NCI-H2029 treated with DMSO at 0.1 percent for 48 hours (cell line): Measurements from ENCODE around the gene NAXE.
"Not testable (repeated sequence)": the region's sequence is repeated elsewhere in the genome, so short reads cannot be mapped to it uniquely, and the experiment has no call there.

ENCODE experiments used
- DNase-seq: peaks from one replicate; lab custom pipeline; 2025; lab: John Stamatoyannopoulos, UW

The NAXE gene

DNA sequence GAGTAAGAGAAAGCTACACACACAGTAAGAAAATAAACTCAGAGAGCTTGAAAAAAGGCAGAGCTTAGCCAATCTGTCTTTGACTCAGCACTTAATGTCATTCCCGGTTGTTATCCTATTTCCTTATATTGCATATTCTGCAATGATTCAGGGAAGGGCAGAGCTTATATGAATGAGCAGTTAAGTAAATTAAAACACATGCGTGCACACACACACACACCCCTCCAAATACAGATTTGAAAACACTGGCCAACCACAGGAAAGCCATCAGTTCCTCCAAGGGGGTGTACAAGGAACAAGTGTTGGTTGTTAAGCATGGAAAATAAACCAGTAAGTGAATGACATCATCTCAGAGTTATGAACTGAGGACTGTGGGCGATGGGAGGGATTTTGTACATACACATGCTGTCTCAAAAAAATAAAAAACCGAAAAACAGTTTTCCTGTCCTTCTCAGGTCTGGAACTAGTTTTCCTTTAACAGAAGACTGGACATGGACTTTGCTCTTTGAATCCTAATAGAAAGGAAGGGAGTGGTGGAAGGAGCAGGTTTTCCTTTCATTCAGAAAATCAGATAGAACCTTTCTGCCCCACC is 20.2 kb upstream of the NAXE start:
- no peak for DNase-seq

DNA sequence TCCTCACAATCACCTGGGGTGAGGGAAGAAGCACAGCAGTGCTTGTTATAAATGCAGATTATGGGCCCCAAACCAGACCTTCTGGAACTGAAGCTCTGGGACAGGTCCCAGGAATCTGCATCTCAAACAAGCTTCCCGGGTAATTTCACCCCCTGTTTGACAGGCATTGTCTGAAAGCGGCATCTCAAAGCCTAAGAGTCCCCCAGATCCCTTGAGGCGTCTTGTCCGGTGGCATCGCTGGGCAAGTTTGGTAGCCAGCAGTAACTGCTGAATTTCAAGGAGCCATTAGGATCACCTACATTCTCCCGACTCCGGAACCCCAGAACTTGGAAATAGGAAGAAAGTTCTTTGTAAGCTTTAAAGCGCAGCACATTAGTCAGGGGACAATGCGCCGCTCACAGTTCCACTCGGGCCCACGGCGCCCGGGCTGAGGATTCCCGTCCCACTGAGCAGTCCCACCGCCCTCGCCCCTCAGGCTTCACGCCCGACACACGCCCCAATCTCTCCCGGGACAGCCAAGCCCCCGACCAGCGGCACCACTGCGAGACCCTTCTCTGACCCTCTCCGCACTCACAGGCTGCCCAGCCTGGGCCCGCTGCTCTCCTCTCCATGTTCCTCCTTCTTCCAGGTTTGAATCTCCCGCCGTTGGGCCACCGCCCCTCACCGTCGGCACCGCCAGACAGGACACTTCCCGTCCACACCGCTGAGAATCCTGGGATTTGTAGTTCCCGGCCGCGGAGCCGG is 19.5 kb upstream of the NAXE start, which contains the start of gene IQGAP3:
TSS of gene IQGAP3 (minus strand) at position 647 of the 744 bp plus-strand sequence. CDS start at position 611, 36 bp downstream.
- DNase-seq: peak; percentile 73

DNA sequence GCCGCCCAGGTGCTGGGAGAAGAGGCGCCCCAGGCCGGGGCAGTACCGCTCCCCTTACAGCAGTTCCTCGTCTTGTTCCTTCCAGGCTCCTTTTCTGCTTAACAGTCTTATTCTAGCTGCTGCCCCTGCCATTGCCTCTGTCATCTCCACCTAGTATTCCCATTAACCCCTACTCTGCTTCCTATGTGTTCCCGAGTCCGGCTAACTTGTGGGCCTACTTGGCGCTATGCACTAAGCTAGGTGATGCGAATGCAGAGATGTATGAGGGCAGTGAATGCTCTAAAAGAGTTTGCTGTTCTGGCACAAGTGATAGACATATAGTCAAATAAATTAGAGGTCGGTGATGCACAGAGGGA is 18.9 kb upstream of the NAXE start:
- DNase-seq: no peak

DNA sequence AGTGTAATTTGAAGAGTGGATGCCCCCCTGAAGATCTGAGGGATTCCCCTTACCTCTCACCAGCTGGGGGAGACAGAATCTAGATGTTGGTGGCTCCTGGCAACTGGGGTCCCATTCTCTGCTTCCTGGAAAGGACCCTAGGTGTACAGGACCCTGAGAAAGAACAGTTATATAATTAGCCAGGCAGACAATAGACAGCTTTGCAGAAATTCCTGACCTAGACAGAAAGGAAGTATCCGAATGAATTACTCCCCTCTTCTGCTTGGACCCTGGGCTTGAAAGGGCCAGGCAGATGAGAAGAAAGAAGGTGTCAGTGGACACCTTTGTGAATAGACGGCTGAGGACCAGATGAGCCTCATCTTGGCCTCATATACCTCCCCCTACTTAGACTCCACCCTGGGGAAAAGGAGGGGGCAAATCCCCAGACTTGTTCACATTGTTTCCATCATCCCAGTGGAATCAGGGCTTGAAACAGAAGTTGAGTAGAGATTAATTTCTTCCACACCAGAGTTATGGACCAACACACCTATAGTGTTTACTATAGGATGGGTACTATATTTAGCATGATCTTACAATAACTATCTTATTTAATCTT is 17.4 kb upstream of the NAXE start:
- DNase-seq: no peak

DNA sequence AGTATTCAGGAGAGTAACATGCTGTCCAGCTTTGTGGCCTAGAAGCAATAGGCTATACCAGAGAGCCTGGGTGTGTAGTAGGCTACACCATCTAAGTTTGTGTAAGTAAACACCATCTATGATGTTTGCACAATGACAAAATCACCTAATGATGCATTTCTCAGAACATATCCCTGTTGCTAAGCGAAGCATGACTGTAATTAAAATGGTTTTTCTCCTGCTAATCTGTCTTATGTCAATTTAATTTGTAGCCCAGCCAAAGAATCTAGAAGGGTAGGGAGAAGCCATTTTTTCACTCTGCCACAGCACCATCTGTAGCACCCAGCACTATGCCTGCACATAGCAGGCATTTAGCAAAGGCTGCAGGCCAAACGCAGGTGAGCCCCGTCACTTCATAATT is 14.0 kb upstream of the NAXE start:
- peak; percentile 28 for DNase-seq

DNA sequence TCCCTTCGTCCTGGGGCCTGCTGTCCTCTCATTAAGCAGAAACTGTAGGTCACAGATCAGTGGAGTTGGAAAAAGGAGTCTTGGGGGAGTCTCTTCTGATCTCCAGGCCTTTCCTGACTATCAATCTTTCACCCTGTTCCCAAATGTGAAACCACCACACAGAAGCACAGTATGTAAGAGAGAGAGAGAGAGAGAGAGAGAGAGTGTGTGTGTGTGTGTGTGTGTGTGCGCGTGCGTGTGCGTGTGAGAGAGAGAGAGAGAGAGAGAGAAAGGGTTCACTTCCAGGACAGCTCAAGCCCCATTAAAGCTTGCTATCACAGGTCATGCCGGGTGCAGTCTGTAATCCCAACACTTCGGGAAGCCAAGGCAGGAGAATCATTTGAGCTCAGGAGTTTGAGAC is 13.5 kb upstream of the NAXE start:
- no peak for DNase-seq

DNA sequence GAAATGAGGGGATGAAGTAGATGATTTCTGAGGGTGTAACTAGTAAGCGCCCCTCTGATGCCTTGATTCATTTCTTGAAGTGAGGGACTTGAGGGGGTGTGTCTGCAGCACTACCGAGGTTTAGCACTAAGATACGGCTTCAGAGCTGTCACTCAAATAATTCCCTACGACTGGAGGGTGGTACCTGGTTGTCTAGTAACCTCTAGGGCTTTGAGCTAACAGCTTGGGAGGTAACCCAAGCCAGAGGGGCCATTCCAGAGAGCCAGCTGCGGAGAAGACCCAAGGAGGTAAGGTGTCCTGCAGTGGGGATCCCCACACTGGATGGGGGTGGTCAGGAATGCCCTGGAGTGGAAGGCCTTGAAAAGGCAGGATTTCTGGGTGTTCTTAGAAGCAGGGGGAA is 12.1 kb upstream of the NAXE start, which contains the start of gene TTC24:
TSS of gene TTC24 (plus strand) at position 252 of the 400 bp plus-strand sequence. CDS start 1,642 bp downstream, outside the sequence.
- no peak for DNase-seq

DNA sequence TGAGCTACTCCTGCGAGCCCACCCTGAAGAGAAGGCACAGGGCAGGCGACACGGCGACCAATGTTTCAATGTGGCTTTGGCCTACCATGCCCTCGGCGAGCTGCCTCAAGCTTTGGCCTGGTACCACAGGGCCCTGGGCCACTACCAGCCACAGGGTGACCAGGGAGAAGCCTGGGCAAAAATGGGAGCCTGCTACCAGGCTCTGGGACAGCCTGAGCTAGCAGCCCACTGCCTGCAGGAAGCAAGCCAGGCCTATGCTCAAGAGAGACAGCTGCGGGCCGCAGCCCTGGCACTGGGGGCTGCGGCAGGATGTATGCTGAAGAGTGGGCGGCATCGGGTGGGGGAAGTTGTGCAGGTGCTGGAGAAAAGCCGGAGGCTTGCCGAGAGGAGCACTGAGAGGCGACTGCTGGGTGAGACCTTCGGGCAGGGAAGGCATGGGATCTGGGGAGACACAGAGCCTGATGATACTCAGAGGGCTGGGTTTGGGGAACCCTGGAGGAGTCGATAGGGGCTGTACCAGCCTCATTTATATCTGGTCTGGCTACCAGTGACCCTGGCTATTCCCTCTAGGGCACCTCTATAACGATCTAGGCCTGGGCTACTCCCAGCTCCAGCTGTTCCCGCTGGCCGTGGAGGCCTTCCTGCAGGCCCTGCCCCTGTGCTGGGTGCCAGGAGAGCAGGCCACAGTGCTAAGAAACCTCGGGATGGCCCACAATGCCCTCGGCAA is 9.8 kb upstream of the NAXE start:
- no peak for DNase-seq

DNA sequence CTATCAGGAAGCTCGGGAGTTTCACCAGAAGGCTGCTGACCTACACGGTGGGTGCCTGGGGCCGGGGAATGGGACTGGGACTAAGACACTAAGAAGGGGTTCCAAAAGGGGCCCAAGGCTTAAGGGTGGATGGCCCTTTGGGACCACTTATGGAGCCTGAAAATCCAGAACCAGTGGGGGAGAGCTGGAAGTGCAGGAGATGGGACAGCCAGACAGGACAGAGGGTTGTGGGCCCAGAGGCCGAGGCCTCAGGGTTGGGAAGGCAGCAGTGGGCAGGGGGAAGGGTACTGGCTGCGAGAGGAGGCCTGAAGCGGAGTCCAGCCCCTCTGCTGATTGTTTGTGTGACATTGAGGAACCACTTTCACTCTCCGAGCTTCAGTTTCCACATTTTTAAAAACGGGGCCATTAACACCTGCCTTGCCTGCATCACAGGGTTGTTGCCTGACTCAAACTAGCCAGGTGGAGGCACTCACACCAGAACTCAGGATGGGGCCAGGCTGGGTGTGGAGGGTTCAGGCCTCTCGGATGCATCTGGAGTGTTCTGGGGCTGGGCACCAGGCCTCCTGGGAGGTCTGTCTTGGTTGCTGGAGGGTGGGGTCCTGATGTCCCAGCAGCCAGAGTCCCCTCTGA is 9.1 kb upstream of the NAXE start:
- no peak for DNase-seq

DNA sequence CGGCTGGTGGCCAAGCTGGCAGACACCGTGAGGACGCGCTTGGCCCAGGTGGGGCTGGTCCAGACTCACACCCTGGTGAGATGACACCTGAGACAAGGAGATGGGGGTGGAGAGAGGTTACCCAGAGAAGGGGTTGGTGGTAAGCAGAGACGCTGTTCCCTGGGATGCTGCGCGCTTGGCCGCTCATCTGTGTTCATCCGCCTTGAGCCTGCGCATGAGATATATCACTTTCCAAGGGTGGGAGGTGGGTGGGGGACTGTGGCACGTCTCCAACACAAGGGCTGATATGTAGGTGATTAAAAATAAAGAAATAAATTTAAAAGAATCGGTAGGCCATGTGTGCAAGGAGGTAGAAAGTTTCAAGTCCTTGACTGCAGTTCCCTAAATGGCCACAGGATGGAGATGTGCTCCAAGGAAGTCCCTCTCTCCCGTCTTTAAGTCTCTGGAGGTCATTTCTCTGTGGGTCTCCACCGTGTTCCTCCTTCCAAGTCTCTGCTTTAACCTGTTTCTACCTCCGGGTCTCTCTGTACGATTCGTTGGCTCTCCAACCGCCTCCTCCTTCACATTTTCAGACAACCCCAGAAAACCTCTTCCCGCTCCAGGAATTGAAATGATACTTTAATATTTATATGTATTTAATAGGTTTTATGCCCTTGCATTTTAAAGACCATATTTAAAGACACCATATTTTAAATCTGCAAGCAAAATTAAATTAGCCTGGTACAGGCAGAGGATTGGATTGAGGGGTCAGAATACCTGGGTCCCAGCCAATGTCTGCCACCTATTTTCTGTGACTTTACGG is 7.6 kb upstream of the NAXE start:
- DNase-seq: peak; percentile 72

DNA sequence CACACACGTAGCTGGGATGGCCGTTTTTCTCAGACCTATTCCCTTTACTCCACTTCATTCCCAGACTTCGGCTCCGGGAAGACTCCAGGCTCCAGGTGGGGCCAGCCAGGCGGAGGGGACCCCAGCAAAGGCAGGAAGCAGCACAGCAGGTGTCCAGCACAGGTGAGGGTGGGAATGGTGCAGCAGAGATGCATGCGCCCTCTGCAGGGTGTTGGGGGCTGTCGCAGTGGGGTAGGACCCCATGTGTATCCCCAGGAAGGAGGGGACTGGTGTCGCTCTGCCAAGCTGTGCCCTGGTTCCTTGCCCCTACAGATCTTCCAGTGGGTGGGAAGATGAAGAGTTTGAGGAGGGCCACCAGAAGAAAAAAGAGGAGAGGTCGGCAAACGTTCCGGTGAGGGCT is 6.8 kb upstream of the NAXE start:
- DNase-seq: no peak

DNA sequence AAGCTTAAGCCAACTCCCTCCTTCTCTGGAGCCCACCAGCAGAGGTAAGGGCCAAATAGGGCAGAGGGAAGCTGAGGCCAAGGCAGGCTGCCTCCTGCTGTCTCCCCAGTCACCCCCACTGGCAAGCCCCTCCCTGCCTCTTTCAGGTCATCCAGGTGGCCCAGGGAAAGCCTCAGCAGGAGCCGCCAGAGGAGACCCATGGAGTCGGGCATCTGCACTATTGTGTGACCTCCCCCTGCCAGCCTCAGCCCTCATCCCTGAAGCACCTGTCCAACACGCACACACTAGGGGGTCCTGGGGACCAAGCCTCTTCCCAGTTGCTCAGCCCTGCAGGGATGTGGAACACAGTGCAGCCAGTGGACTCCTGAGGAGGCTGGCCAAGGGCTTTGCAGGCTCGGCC is 5.3 kb upstream of the NAXE start:
- DNase-seq: no peak

DNA sequence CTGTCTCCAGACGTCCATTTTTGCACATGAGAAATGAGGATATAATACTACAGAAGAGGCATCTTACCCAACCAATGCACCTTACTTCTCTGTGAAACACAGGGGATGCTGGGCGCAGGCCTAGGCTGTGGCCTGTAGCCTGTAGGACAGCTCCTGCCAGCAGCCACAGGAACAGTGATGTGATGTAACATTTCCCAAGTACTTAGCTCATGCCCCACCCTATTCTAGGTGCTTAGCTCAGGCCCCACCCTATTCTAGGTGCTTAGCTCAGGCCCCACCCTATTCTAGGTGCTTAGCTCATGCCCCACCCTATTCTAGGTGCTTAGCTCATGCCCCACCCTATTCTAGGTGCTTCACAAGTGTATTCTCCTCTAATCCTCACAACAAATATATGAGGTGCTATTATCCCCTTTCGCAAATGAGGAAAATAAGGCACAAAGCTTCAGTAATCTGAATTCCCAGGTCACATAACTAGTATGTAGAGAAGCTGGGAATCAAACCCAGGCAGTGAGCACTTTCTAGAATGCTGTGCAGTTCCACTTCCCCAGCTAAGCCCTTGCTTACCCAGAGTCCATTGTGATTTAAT is 4.6 kb upstream of the NAXE start:
- DNase-seq: no peak

DNA sequence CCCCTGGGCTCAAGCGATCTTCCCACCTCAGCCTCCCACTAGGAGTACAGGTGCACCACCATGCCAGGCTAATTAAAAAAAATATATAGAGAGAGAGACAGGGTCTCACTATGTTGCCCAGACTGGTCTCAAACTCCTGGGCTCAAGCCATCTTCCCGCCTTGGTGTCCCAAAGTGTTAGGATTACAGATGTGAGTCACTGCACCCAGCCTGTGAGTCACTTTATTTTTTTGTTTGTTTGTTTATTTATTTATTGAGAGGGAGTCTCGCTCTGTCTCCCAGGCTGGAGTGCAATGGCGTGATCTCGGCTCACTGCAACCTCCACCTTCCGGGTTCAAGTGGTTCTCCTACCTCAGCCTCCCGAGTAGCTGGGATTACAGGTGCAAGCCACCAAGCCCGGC is 3.6 kb upstream of the NAXE start:
- not testable (repeated sequence) for DNase-seq

DNA sequence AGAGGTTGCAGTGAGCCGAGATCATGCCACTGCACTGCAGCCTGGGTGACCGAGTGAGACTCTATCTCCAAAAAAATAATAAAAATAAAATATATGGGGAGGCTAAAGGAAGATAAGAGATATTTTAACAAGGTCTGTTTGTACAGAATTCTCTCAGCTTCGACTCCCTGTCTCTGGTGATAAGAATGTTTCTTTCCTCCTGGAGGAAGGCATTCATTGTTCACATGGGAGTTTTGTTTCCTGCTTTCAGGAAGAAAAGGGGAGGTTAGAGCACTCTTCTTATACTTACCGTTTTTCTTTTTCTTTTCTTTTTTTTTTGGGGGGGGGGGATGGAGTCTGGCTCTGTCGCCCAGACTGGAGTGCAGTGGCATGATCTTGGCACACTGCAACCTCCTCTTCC is 2.0 kb upstream of the NAXE start:
- no peak for DNase-seq

DNA sequence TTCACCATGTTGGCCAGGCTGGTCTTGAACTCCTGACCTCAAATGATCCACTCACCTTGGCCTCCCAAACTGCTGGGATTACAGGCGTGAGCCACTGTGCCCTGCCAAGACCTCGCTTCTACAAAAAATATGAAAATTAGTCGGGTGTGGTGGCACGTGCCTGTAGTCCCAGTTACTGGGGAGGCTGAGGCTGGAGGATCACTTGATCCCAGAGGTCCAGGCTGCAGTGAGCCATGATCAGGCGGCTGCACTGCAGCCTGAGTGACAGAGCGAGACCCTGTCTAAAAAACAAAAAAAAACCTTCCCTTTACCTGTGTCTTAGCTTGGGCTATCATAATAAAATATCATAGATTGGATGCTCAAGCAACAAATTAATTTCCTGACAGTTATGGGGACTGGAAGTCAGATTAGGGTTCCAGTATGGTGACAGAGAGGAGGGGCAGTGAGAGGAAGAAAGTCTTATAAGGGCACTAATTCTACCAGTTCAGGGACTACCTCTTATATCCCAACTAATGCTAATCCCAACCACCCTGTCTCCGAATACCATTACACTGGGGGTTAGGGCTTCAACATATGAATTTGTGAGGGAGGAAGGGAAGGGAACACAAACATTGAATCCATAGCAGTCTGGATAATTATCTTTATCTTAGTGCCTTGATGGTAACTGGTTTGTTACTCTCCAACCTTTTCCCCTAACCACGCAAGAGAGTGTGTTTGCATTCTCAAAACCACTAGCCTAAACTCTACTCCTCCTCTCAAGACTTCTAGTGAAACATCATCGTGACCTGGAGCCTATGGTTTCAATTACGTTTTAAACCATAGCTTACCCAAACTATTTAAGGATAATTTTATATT is 1.0 kb upstream of the NAXE start:
- no peak for DNase-seq

DNA sequence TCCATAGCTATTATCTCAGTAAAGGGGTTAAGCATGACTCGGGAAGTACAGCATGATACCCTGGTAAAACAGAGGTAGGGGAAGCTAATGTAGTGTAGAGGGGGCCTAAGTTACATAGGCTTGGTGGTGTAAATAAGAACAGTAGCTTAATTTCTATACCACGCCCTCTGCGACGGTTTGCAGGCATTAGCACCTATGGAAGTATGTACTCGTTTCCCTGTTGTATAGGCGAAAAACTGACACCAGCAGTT is 470 bp upstream of the NAXE start:
- no peak for DNase-seq

DNA sequence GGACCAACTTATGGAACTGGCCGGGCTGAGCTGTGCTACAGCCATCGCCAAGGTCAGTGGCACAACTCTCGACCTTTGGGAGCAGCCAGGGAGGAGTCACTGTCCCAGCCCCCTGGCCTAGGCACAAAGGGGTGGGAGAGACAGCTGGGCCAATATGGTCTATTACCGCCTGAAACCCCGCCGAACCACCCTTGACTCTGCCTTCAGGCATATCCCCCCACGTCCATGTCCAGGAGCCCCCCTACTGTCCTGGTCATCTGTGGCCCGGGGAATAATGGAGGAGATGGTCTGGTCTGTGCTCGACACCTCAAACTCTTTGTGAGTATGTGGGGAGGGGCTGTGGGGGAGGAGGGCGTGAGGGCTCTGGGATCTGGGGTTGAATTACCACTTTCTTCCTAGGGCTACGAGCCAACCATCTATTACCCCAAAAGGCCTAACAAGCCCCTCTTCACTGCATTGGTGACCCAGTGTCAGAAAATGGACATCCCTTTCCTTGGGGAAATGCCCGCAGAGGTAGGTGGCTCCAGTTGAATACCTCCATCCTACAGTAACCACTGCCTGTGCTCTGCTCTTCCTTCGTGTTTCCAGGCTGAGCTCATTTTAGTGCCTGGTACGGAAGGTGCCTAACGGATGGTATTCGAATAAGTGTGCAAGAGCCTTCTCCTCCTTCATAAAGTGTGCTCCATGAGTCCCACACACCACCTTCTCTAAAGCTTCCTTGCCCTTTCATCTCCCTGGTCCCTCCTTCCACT is 758 bp downstream of the NAXE start:
- no peak for DNase-seq

DNA sequence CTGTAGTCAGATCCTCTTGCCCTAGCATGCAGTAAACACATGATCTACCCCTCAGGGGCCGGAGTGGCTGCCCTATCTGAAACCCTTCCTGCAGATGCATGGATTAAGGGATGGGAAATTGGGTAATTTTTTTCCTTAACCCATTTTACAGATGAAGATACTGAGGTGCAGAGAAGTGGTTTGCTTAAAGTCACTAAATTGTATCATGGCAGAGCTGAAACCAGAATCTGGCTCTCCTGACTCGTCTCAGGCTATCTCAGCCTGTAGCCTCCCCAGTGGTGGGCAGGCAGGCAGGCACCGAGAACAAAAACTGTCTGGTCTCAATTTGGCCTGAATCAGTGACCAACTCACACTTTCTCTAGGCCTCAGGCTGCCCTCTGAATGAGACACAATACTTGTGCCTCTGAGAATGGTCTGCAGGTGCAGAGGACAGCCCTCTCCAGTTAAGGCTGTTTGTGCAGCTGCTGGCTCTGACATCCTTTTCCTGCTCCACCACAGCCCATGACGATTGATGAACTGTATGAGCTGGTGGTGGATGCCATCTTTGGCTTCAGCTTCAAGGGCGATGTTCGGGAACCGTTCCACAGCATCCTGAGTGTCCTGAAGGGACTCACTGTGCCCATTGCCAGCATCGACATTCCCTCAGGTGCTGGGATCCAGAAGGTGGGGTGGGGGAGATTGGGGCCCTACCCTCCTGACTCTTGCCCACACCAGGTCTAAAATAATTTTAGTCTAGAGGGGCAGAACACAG is 1.5 kb downstream of the NAXE start:
- peak; percentile 10 for DNase-seq
